ENCODE results near the gene C11orf86.

Gene C11orf86

DNA sequence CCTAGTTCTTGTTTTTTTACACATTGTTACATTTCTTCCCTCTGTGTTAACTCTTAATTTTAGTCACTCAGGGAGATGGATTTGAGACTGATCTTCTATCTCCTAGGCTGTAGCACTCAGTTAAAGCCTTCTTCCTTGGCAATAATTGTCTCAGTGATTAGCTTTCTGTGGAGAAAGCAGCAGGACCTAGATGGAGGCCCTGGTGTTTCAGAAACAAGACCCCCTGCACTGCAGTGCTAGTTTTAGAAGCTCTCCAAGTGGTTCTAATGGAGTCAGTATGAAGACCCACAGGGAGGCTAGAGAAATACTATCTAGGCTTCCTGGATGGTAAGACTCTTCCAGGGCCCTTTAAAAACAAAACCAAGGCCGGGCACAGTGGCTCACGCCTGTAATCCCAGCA, 12.9 kb upstream of the C11orf86 start:
- ChIA-PET POLR2A (no interaction called here), CTCF (no interaction called here)
- H3K4me3 ChIP-seq (ENCODE audit: low read depth, low read length) = no peak overlapping the region
- TF ChIP-seq, protein P1, sequence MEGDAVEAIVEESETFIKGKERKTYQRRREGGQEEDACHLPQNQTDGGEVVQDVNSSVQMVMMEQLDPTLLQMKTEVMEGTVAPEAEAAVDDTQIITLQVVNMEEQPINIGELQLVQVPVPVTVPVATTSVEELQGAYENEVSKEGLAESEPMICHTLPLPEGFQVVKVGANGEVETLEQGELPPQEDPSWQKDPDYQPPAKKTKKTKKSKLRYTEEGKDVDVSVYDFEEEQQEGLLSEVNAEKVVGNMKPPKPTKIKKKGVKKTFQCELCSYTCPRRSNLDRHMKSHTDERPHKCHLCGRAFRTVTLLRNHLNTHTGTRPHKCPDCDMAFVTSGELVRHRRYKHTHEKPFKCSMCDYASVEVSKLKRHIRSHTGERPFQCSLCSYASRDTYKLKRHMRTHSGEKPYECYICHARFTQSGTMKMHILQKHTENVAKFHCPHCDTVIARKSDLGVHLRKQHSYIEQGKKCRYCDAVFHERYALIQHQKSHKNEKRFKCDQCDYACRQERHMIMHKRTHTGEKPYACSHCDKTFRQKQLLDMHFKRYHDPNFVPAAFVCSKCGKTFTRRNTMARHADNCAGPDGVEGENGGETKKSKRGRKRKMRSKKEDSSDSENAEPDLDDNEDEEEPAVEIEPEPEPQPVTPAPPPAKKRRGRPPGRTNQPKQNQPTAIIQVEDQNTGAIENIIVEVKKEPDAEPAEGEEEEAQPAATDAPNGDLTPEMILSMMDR (IDR thresholded peaks at IDR 0.05; ENCODE audit: insufficient read depth, low read length, missing control alignments) = no peak
- no peak for DNase-seq (ENCODE audit: low read depth, low spot score)

DNA sequence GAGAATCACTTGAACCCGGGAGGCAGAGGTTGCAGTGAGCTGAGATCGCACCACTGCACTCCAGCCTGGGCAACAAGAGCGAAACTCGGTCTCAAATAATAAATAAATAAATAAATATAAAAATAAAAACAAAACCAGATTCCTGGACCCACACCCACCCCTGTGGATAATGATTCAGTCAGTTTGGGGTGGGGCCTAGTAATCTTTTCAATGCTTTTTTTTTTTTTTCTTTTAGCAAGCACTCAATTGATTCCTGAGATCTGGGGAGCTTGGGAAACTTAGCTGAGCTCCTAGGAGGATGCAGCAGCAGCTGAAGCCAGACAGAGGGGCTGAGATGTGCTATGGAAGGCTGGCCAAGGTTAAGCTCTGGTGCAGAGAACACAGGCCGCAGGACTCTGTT, 12.3 kb upstream of the C11orf86 start:
- TF ChIP-seq, protein P1 (IDR thresholded peaks at IDR 0.05; ENCODE audit: insufficient read depth, low read length, missing control alignments) = no peak
- CTCF ChIA-PET = no interaction called here
- no peak for DNase-seq (ENCODE audit: low read depth, low spot score)
- POLR2A ChIA-PET = no interaction called here
- H3K4me3 ChIP-seq (ENCODE audit: low read depth, low read length) = no peak overlapping the region

DNA sequence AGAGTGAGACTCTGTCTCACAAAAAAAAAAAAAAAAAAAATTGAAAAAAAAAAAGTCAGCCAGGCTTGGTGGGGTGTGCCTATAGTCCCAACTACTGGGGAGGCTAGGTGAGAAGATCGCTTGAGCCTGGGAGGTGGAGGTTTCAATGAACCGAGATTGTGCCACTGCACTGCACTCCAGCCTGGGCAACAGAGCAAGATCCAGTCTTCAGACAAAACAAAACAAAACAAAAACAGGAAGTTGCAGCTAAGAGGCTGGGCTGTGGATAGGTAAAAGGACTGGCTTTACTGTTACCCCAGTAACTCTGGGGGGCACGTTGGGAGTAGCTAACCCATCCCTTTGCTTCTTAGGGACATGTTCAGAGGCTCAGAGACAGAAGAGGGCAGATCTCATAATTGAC, 10.6 kb upstream of the C11orf86 start:
- CTCF ChIA-PET = interaction anchor here (3.1 kb wide), 1 partner anchor 12 kb away, joined by 11 read pairs; no protein-coding TSS in a partner anchor
- DNase-seq (ENCODE audit: low read depth, low spot score) = no peak
- TF ChIP-seq, protein P1 (IDR thresholded peaks at IDR 0.05; ENCODE audit: insufficient read depth, low read length, missing control alignments) = no peak
- POLR2A ChIA-PET = no interaction called here
- H3K4me3 ChIP-seq (ENCODE audit: low read depth, low read length) = no peak overlapping the region

DNA sequence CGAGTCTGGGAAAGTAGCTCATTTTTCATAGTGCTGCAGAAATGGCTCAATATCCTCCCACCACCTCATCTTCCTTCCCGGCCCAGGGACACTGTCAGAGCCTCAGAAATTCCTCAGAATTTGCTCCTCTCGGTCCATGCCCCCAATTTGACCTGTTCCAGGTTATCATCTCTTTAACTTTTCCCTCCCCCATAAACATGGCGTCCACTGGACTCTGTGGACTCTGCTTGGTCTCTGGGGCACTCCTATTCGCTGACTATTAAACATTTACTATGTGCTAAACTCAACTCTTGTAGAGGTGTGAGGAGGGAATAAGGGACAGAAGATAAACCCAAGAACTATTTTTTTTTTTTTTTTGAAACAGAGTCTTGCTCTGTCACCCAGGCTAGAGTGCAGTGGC, 8.8 kb upstream of the C11orf86 start:
- no peak for DNase-seq (ENCODE audit: low read depth, low spot score)
- no peak overlapping the region for H3K4me3 ChIP-seq (ENCODE audit: low read depth, low read length)
- CTCF ChIA-PET = interaction anchor here (1.5 to 3.1 kb wide), 2 partner anchors 9 to 10 kb away, joined by 5 to 11 read pairs; no protein-coding TSS in a partner anchor
- TF ChIP-seq, protein P1 (IDR thresholded peaks at IDR 0.05; ENCODE audit: insufficient read depth, low read length, missing control alignments) = no peak
- POLR2A ChIA-PET = interaction anchor here (0.6 kb wide), 1 partner anchor 110 kb away, joined by 3 read pairs; no protein-coding TSS in a partner anchor

DNA sequence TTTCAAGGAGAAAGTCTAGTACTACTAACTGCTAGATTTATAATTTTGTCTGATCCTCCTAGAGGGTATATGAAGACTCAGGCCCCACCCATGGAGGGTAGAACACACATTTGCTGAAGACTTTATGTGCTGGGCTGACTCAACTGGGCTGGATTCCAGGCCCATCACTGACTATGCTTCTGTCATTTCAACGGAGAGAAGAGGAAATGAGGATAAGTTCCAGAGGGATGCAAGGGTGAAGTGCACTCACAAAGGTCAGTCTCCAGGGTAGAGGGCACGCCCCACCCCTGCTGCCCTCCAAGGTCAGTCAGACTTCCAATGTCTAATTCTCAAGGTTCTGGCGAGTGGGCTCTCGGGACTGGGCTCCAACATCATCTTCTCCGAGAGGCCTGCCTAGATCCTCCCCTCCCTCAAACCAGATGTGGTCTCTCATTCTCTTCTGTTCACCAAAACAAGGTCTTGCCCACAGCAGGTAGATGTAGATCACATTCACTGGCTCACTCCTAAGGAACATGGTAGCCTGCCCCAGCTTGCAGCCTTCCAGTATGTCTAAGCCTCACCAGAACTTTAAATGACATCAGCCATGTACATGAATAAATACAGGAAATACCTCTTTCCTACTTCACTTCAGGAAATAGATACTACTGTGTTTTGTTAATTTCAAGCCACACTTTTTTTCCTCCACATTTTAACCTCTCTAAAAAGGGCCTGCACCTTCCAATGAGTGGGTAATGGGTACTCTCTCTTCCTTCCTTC, 7.3 kb upstream of the C11orf86 start:
- no peak overlapping the region for H3K4me3 ChIP-seq (ENCODE audit: low read depth, low read length)
- TF ChIP-seq, protein P1 (IDR thresholded peaks at IDR 0.05; ENCODE audit: insufficient read depth, low read length, missing control alignments) = no peak
- DNase-seq (ENCODE audit: low read depth, low spot score) = no peak
- ChIA-PET CTCF (no interaction called here), POLR2A (interaction anchor here (0.7 kb wide), 1 partner anchor 9 kb away, joined by 5 read pairs; no protein-coding TSS in a partner anchor)

DNA sequence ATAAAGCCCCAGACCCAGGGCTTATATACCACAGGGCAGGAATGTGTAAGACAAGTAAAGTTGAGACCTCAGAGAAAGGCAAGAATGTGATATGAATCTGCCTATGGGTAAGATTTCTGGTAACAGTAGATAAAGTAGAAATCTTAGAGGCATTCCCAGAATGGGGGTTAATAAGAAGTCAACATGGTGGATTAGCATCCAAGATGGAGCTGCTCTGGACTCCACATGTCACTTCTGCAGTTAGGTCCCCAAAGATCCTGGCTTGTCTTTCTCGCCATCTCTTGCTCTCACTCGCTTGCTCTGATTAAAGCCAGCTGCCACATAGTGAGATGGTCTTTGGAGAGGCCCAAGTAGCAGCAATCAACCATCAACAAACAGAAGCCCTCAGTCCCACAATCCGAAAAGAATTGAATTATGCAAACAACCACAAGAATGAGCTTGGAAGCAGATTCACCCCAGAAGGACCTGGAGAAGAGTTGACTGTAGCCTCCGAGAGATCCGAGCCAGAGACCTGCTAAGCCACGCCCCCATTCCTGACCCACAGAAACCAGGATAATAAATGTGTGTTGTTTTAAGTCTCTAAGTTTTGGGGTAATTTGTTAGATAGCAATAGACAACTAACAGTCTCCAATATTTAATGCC, 5.4 kb upstream of the C11orf86 start:
- DNase-seq (ENCODE audit: low read depth, low spot score) = peak; percentile 88
- CTCF ChIA-PET = interaction anchor here (0.7 to 1.4 kb wide), 3 partner anchors 52 to 86 kb away, joined by 3 to 4 read pairs (median 3); no protein-coding TSS in a partner anchor

More for the DNA sequence above, 5.4 kb upstream of the C11orf86 start:
- TF ChIP-seq, protein P1 (IDR thresholded peaks at IDR 0.05; ENCODE audit: insufficient read depth, low read length, missing control alignments) = no peak
- POLR2A ChIA-PET = interaction anchor here (0.6 to 1.4 kb wide), 3 partner anchors 33 to 129 kb away, joined by 3 to 5 read pairs (median 4); no protein-coding TSS in a partner anchor
- H3K4me3 ChIP-seq (ENCODE audit: low read depth, low read length) = no peak overlapping the region

Data from AG04449 (cell line).